SK-N-SH treated with all-trans-retinoic acid at 6 μM for 48 hours (cell line): ENCODE data around the gene UNC5CL.

ENCODE experiments used
- ATAC-seq: fragments of 200-7000 bp; cut with Tn5 transposase; 3 replicates; pipeline ENCODE4 v1.9.1; 2020; ENCODE audit warnings: mild to moderate bottlenecking, moderate library complexity
- ARNTL ChIP-seq: fragments of 450-650 bp; formaldehyde crosslinking; IDR thresholded peaks from 2 replicates; pipeline ENCODE4 v1.5.0; 2020; ENCODE audit warnings: low read depth, mild to moderate bottlenecking, moderate library complexity, borderline replicate concordance
- BACH2 ChIP-seq: fragments of 250-450 bp; sonication (Bioruptor Pico); IDR thresholded peaks from 2 replicates; pipeline ENCODE4 v1.9.0; 2021; ENCODE audit warnings: mild to moderate bottlenecking, borderline replicate concordance
- CSDC2 ChIP-seq: fragments of 250-450 bp; sonication (Bioruptor Pico); IDR thresholded peaks from 2 replicates; pipeline ENCODE4 v1.5.0; 2020; ENCODE audit warnings: mild to moderate bottlenecking, moderate library complexity
- ESRRG ChIP-seq: fragments of 250-450 bp; sonication (Bioruptor Pico); IDR thresholded peaks from 2 replicates; pipeline ENCODE4 v1.6.1; 2021; ENCODE audit warnings: mild to moderate bottlenecking
- GLIS3 ChIP-seq: fragments of 250-450 bp; sonication (Bioruptor Pico); IDR thresholded peaks from 2 replicates; pipeline ENCODE4 v1.5.0; 2020; ENCODE audit warnings: mild to moderate bottlenecking, moderate library complexity
- ISL1 ChIP-seq: fragments of 250-450 bp; sonication (Bioruptor Pico); IDR thresholded peaks from 2 replicates; pipeline ENCODE4 v2.1.2; 2022; ENCODE audit warnings: mild to moderate bottlenecking, moderate library complexity
- OSR1 ChIP-seq: fragments of 250-450 bp; sonication (Bioruptor Pico); IDR thresholded peaks from 2 replicates; pipeline ENCODE4 v1.8.0; 2022; ENCODE audit warnings: moderate library complexity, mild to moderate bottlenecking, inconsistent platforms
- RARB ChIP-seq: fragments of 250-450 bp; sonication (Bioruptor Pico); IDR thresholded peaks from 2 replicates; pipeline ENCODE4 v1.8.0; 2021; ENCODE audit warnings: mild to moderate bottlenecking, moderate library complexity
- SNAI2 ChIP-seq: fragments of 250-450 bp; sonication (Bioruptor Pico); IDR thresholded peaks from 2 replicates; pipeline ENCODE4 v1.5.0; 2020; ENCODE audit warnings: mild to moderate bottlenecking, moderate library complexity
- TCF4 ChIP-seq: fragments of 250-450 bp; sonication (Bioruptor Pico); IDR thresholded peaks from 2 replicates; pipeline ENCODE4 v1.8.0; 2021; ENCODE audit warnings: mild to moderate bottlenecking, moderate library complexity, borderline replicate concordance
- TOX ChIP-seq: fragments of 250-450 bp; sonication (Bioruptor Pico); IDR thresholded peaks from 2 replicates; pipeline ENCODE4 v1.8.0; 2021; ENCODE audit warnings: mild to moderate bottlenecking, moderate library complexity, borderline replicate concordance
- ZC3H10 ChIP-seq: fragments of 250-450 bp; sonication (Bioruptor Pico); IDR thresholded peaks from 2 replicates; pipeline ENCODE4 v1.5.1; 2021; ENCODE audit warnings: mild to moderate bottlenecking, moderate library complexity
- ZFP3 ChIP-seq: fragments of 250-450 bp; sonication (Bioruptor Pico); IDR thresholded peaks from 2 replicates; pipeline ENCODE4 v1.5.0; 2020; ENCODE audit warnings: mild to moderate bottlenecking, moderate library complexity
- ZNF565 ChIP-seq: fragments of 450-650 bp; formaldehyde crosslinking; conservative IDR thresholded peaks from 2 replicates; pipeline ENCODE4 v1.5.0; 2020; ENCODE audit warnings: low read depth, mild to moderate bottlenecking, moderate library complexity
- ZNF70 ChIP-seq: fragments of 450-650 bp; formaldehyde crosslinking; IDR thresholded peaks from 2 replicates; pipeline ENCODE4 v1.5.0; 2020; ENCODE audit warnings: mild to moderate bottlenecking, moderate library complexity
- ZNF8 ChIP-seq: fragments of 450-650 bp; formaldehyde crosslinking; IDR thresholded peaks from 2 replicates; pipeline ENCODE4 v1.5.0; 2020; ENCODE audit warnings: mild to moderate bottlenecking, moderate library complexity
- TF ChIP-seq, protein P1 (sequence below): fragments of 250-450 bp; sonication (Bioruptor Pico); IDR thresholded peaks from 2 replicates; pipeline ENCODE4 v1.8.0; 2020; ENCODE audit warnings: mild to moderate bottlenecking, moderate library complexity, borderline replicate concordance
- TF ChIP-seq, protein P2 (sequence below): fragments of 250-450 bp; sonication (Bioruptor Pico); IDR thresholded peaks from 2 replicates; pipeline ENCODE4 v1.8.0; 2021; ENCODE audit warnings: low read depth, mild to moderate bottlenecking, moderate library complexity, borderline replicate concordance
- TF ChIP-seq, protein P3 (sequence below): fragments of 250-450 bp; sonication (Bioruptor Pico); IDR thresholded peaks from 2 replicates; pipeline ENCODE4 v1.5.1; 2020; ENCODE audit warnings: low read depth, mild to moderate bottlenecking, moderate library complexity
- TF ChIP-seq, protein P4 (sequence below): fragments of 250-450 bp; sonication (Bioruptor Pico); IDR thresholded peaks from 2 replicates; pipeline ENCODE4 v1.5.0; 2020; ENCODE audit warnings: mild to moderate bottlenecking, moderate library complexity
- TF ChIP-seq, protein P5 (sequence below): fragments of 250-450 bp; sonication (Bioruptor Pico); IDR thresholded peaks from 2 replicates; pipeline ENCODE4 v1.5.1; 2021; ENCODE audit warnings: mild to moderate bottlenecking, moderate library complexity

The UNC5CL gene

DNA sequence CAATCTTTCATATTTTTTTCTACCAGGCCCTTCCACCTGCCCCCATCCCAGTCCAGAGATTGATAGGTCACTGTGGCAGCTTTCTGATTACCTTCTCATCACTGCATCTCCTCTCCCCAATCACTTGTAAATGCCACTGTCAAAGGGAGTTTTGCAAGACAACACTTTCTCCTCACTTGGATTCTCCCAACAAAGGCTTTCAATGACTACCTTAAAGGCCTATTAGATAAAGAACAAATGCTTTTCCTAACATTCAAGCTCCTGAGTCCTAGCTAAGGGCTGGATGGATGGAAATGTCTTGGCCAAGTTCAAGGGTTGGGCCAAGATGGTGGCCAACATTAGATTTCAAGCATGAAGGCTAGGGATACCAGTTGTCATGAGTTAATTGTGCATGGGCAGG, 55.3 kb downstream of the UNC5CL start:
- ATAC-seq: no peak
- TF ChIP-seq TCF4 (CRISPR knock-in tag): no peak
- TF ChIP-seq BACH2: no peak
- no peak for TF ChIP-seq CSDC2 (CRISPR knock-in tag)
- TF ChIP-seq, protein P1, sequence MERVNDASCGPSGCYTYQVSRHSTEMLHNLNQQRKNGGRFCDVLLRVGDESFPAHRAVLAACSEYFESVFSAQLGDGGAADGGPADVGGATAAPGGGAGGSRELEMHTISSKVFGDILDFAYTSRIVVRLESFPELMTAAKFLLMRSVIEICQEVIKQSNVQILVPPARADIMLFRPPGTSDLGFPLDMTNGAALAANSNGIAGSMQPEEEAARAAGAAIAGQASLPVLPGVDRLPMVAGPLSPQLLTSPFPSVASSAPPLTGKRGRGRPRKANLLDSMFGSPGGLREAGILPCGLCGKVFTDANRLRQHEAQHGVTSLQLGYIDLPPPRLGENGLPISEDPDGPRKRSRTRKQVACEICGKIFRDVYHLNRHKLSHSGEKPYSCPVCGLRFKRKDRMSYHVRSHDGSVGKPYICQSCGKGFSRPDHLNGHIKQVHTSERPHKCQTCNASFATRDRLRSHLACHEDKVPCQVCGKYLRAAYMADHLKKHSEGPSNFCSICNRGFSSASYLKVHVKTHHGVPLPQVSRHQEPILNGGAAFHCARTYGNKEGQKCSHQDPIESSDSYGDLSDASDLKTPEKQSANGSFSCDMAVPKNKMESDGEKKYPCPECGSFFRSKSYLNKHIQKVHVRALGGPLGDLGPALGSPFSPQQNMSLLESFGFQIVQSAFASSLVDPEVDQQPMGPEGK: no peak

DNA sequence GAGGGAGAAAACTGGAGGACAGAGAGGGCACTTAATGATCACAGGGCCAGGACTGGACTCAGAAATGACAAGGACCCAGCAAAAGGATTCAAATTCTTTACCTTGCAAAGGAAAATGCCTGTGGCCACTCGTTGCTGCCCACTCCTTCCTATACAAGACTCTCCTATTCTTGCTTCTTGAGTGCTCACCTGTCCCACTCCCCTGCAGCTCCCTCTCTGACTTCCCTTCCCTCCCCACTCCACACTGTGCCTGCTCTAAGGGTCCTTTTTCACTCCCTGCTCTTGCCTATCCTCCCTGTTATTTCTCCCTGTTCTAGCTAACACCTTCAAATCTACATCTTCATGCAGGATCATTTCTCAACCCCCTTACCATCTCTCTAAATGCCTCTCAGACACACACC, 56.1 kb downstream of the UNC5CL start:
- no peak for ATAC-seq
- TF ChIP-seq BACH2: no peak
- no peak for TF ChIP-seq ZC3H10 (CRISPR knock-in tag)
- no peak for TF ChIP-seq TOX (CRISPR knock-in tag)

DNA sequence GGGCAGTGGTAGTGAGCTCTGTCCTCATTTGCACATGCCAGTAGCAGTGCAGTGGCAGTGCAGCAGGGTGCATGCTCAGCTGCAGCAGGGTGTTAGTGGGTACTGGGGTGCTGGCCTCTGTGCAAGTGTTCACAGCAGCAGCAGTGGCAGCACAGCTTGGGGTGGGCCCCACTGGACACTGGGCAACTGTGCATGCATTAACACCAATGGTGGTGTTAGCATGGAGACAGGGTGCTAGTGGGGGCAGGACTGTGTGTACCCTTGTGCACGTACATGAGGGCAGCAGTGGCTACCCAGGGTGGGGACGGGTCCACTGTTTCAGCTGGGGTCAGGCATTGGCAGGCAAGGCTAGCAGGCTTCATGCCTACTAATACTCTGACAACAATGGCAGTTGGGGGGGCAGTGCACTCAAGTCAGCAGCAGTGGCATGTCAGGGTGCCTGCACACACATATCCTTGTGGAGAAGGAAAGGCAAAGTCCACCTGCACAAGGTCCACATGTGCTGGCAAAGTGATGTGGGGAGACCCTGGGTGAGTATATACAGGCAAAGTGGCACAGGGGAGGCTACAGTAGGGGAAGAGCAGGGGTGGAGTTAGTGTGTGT, 60.2 kb downstream of the UNC5CL start:
- no peak for ATAC-seq
- no peak for TF ChIP-seq BACH2
- TF ChIP-seq, protein P1: no peak
- no peak for TF ChIP-seq ISL1 (CRISPR knock-in tag)
- no peak for TF ChIP-seq ZNF70 (CRISPR knock-in tag)
- TF ChIP-seq TOX (CRISPR knock-in tag): no peak
- TF ChIP-seq ZFP3: no peak
- TF ChIP-seq, protein P2, sequence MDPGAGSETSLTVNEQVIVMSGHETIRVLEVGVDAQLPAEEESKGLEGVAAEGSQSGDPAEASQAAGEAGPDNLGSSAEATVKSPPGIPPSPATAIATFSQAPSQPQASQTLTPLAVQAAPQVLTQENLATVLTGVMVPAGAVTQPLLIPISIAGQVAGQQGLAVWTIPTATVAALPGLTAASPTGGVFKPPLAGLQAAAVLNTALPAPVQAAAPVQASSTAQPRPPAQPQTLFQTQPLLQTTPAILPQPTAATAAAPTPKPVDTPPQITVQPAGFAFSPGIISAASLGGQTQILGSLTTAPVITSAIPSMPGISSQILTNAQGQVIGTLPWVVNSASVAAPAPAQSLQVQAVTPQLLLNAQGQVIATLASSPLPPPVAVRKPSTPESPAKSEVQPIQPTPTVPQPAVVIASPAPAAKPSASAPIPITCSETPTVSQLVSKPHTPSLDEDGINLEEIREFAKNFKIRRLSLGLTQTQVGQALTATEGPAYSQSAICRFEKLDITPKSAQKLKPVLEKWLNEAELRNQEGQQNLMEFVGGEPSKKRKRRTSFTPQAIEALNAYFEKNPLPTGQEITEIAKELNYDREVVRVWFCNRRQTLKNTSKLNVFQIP (CRISPR knock-in tag): no peak
- TF ChIP-seq OSR1 (CRISPR knock-in tag): no peak
- TF ChIP-seq, protein P3, sequence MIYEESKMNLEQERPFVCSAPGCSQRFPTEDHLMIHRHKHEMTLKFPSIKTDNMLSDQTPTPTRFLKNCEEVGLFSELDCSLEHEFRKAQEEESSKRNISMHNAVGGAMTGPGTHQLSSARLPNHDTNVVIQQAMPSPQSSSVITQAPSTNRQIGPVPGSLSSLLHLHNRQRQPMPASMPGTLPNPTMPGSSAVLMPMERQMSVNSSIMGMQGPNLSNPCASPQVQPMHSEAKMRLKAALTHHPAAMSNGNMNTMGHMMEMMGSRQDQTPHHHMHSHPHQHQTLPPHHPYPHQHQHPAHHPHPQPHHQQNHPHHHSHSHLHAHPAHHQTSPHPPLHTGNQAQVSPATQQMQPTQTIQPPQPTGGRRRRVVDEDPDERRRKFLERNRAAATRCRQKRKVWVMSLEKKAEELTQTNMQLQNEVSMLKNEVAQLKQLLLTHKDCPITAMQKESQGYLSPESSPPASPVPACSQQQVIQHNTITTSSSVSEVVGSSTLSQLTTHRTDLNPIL (CRISPR knock-in tag): no peak
- no peak for TF ChIP-seq TCF4 (CRISPR knock-in tag)
- no peak for TF ChIP-seq RARB (CRISPR knock-in tag)
- TF ChIP-seq SNAI2: no peak
- TF ChIP-seq, protein P4, sequence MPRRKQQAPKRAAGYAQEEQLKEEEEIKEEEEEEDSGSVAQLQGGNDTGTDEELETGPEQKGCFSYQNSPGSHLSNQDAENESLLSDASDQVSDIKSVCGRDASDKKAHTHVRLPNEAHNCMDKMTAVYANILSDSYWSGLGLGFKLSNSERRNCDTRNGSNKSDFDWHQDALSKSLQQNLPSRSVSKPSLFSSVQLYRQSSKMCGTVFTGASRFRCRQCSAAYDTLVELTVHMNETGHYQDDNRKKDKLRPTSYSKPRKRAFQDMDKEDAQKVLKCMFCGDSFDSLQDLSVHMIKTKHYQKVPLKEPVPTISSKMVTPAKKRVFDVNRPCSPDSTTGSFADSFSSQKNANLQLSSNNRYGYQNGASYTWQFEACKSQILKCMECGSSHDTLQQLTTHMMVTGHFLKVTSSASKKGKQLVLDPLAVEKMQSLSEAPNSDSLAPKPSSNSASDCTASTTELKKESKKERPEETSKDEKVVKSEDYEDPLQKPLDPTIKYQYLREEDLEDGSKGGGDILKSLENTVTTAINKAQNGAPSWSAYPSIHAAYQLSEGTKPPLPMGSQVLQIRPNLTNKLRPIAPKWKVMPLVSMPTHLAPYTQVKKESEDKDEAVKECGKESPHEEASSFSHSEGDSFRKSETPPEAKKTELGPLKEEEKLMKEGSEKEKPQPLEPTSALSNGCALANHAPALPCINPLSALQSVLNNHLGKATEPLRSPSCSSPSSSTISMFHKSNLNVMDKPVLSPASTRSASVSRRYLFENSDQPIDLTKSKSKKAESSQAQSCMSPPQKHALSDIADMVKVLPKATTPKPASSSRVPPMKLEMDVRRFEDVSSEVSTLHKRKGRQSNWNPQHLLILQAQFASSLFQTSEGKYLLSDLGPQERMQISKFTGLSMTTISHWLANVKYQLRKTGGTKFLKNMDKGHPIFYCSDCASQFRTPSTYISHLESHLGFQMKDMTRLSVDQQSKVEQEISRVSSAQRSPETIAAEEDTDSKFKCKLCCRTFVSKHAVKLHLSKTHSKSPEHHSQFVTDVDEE (CRISPR knock-in tag): no peak
- no peak for TF ChIP-seq GLIS3 (CRISPR knock-in tag)
- TF ChIP-seq ARNTL: no peak
- TF ChIP-seq ESRRG (CRISPR knock-in tag): no peak

DNA sequence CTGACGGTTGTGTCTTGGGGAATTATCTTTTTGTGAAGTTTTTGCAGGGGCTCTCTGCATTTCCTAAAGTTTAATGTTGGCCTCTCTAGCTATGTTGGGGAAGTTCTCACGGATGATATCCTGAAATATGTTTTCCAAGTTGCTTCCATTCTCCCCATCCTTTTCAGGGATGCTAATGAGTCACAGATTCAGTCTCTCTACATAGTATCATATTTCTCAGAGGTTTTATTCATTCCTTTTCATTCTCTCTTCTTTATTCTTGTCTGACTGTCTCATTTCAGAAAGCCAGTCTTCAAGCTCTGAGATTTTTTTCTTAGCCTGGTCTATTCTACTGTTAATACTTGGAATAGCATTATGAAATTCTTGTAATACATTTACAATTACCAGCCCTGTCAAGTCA, 61.3 kb downstream of the UNC5CL start:
- ATAC-seq: no peak
- TF ChIP-seq ZC3H10 (CRISPR knock-in tag) (no peak), ZNF8 (CRISPR knock-in tag) (no peak), GLIS3 (CRISPR knock-in tag) (no peak), SNAI2 (no peak), ZFP3 (no peak), ZNF565 (CRISPR knock-in tag) (no peak), OSR1 (CRISPR knock-in tag) (no peak)
- TF ChIP-seq, protein P2 (CRISPR knock-in tag): no peak
- TF ChIP-seq, protein P5, sequence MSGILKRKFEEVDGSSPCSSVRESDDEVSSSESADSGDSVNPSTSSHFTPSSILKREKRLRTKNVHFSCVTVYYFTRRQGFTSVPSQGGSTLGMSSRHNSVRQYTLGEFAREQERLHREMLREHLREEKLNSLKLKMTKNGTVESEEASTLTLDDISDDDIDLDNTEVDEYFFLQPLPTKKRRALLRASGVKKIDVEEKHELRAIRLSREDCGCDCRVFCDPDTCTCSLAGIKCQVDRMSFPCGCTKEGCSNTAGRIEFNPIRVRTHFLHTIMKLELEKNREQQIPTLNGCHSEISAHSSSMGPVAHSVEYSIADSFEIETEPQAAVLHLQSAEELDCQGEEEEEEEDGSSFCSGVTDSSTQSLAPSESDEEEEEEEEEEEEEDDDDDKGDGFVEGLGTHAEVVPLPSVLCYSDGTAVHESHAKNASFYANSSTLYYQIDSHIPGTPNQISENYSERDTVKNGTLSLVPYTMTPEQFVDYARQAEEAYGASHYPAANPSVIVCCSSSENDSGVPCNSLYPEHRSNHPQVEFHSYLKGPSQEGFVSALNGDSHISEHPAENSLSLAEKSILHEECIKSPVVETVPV (CRISPR knock-in tag): no peak
